Stimulated activated CD4-positive, alpha-beta T cell treated with anti-CD3 and anti-CD28 coated beads, Interleukin-2, amount 100 ng/mL, for 4 hours (primary cell): Measurements from ENCODE around the gene IQCE.
"Not testable (repeated sequence)": the region's sequence is repeated elsewhere in the genome, so short reads cannot be mapped to it uniquely, and the experiment has no call there.

ENCODE experiments used
- DNase-seq: peaks from one replicate; pipeline ENCODE4 v3.0.0-alpha.2; 2020; ENCODE audit warnings: low read depth

IQCE gene

GRCh38 chr7:2520761-2521290, 38.0 kb upstream of the IQCE start:
- DNase-seq: no peak

GRCh38 chr7:2521341-2521745, 37.4 kb upstream of the IQCE start:
- no peak for DNase-seq

GRCh38 chr7:2521952-2522591, 36.7 kb upstream of the IQCE start:
- peak; percentile 65 for DNase-seq

- DNase-seq: no peak
Measured at GRCh38 chr7:2522780-2523433, 35.9 kb upstream of the IQCE start.

- DNase-seq: no peak
Measured at GRCh38 chr7:2523461-2523936, 35.3 kb upstream of the IQCE start.

GRCh38 chr7:2523941-2524807, 34.6 kb upstream of the IQCE start:
- DNase-seq: no peak

- no peak for DNase-seq
Measured at GRCh38 chr7:2524808-2525657, 33.7 kb upstream of the IQCE start.

- DNase-seq: no peak
Measured at GRCh38 chr7:2525658-2526630, 32.8 kb upstream of the IQCE start.

GRCh38 chr7:2526659-2527504, 31.9 kb upstream of the IQCE start:
- DNase-seq: no peak

GRCh38 chr7:2527505-2528467, 31.0 kb upstream of the IQCE start:
- DNase-seq: peak; percentile 62

GRCh38 chr7:2528481-2529095, 30.2 kb upstream of the IQCE start:
- DNase-seq: no peak

- no peak for DNase-seq
Measured at GRCh38 chr7:2529161-2530070, 29.4 kb upstream of the IQCE start.

GRCh38 chr7:2530071-2530987, 28.4 kb upstream of the IQCE start:
- peak; percentile 67 for DNase-seq

- not testable (repeated sequence) for DNase-seq
Measured at GRCh38 chr7:2530994-2531795, 27.6 kb upstream of the IQCE start.

- not testable (repeated sequence) for DNase-seq
Measured at GRCh38 chr7:2531796-2532110, 27.0 kb upstream of the IQCE start.
